ENCODE data around the gene MYRIP.
"Not testable (repeated sequence)": the region's sequence is repeated elsewhere in the genome, so short reads cannot be mapped to it uniquely, and the experiment has no call there.

Gene MYRIP

GRCh38 chr3:40247714-40248454 lies 438.5 kb downstream of the MYRIP start:
- no peak for DNase-seq

- DNase-seq: no peak
Measured at GRCh38 chr3:40248591-40248990, 439.2 kb downstream of the MYRIP start.

GRCh38 chr3:40249168-40249567 lies 439.8 kb downstream of the MYRIP start:
- no peak for DNase-seq

GRCh38 chr3:40254491-40254890 lies 445.1 kb downstream of the MYRIP start:
- DNase-seq: no peak

GRCh38 chr3:40254891-40255290 lies 445.5 kb downstream of the MYRIP start:
- no peak for DNase-seq

GRCh38 chr3:40255532-40255931 lies 446.1 kb downstream of the MYRIP start:
- no peak for DNase-seq

GRCh38 chr3:40258064-40258463 lies 448.7 kb downstream of the MYRIP start:
- DNase-seq: no peak

GRCh38 chr3:40258555-40258954 lies 449.1 kb downstream of the MYRIP start:
- DNase-seq: no peak

- no peak for DNase-seq
Measured at GRCh38 chr3:40262331-40262730, 452.9 kb downstream of the MYRIP start.

GRCh38 chr3:40264451-40264850 lies 455.0 kb downstream of the MYRIP start:
- DNase-seq: no peak

- DNase-seq: no peak
Measured at GRCh38 chr3:40265181-40265580, 455.8 kb downstream of the MYRIP start.

GRCh38 chr3:40267937-40268724 lies 458.7 kb downstream of the MYRIP start:
- DNase-seq: no peak

GRCh38 chr3:40268802-40269524 lies 459.6 kb downstream of the MYRIP start:
- DNase-seq: no peak

GRCh38 chr3:40278791-40279190 lies 469.4 kb downstream of the MYRIP start:
- no peak for DNase-seq

- no peak for DNase-seq
Measured at GRCh38 chr3:40281995-40282394, 472.6 kb downstream of the MYRIP start.

- DNase-seq: not testable (repeated sequence)
Measured at GRCh38 chr3:40283057-40283456, 473.6 kb downstream of the MYRIP start.

- DNase-seq: no peak
Measured at GRCh38 chr3:40287248-40287647, 477.8 kb downstream of the MYRIP start.

GRCh38 chr3:40290396-40290795 lies 481.0 kb downstream of the MYRIP start:
- DNase-seq: no peak

GRCh38 chr3:40291471-40291870 lies 482.1 kb downstream of the MYRIP start:
- no peak for DNase-seq

GRCh38 chr3:40292637-40293349 lies 483.4 kb downstream of the MYRIP start:
- no peak for DNase-seq

GRCh38 chr3:40294434-40294833 lies 485.0 kb downstream of the MYRIP start:
- no peak for DNase-seq

GRCh38 chr3:40298075-40298474 lies 488.7 kb downstream of the MYRIP start:
- no peak for DNase-seq

GRCh38 chr3:40299130-40299720 lies 489.8 kb downstream of the MYRIP start:
- DNase-seq: no peak
